Activated CD4-positive, alpha-beta T cell treated with anti-CD3 and anti-CD28 coated beads, Interleukin-2, amount 10 ng/mL, durations not matched to agents 24 days and 14 days (primary cell): ENCODE data around the gene PSMC3IP. TPM values are rescaled to one million over a fixed set of nuclear protein-coding genes. Genes with fewer than 3 reads are reported as not detected.

Source experiments
- DNase-seq: peaks from one replicate; pipeline ENCODE4 v3.0.0; 2022
- H3K27ac Mint-ChIP-seq: one replicate; pipeline ENCODE4 v1.8.0; 2022; ENCODE audit warnings: mild to moderate bottlenecking, mixed read lengths
- H3K27me3 Mint-ChIP-seq: one replicate; pipeline ENCODE4 v1.8.0; 2022; ENCODE audit warnings: mixed read lengths
- H3K36me3 Mint-ChIP-seq: one replicate; pipeline ENCODE4 v1.8.0; 2022; ENCODE audit warnings: low read depth, mild to moderate bottlenecking, mixed read lengths
- H3K4me1 Mint-ChIP-seq: one replicate; pipeline ENCODE4 v1.8.0; 2021; ENCODE audit warnings: mixed read lengths
- H3K4me3 Mint-ChIP-seq: one replicate; pipeline ENCODE4 v1.8.0; 2022; ENCODE audit warnings: mild to moderate bottlenecking, moderate library complexity, mixed read lengths
- H3K9me3 Mint-ChIP-seq: one replicate; pipeline ENCODE4 v1.8.0; 2021; ENCODE audit warnings: mixed read lengths
- intact Hi-C: fragments of 100-400 bp; cut with micrococcal nuclease; formaldehyde crosslinking; loops from one replicate; pipeline ENCODE4 v1.15.1; 2023
- total RNA-seq: library from RNA; stranded (reverse); gene quantifications from 2 replicates; pipeline ENCODE4 v1.2.3, GENCODE V29; 2022

Gene PSMC3IP
- total RNA-seq, 1 donor from 2014 or later: 29.1 TPM

DNA sequence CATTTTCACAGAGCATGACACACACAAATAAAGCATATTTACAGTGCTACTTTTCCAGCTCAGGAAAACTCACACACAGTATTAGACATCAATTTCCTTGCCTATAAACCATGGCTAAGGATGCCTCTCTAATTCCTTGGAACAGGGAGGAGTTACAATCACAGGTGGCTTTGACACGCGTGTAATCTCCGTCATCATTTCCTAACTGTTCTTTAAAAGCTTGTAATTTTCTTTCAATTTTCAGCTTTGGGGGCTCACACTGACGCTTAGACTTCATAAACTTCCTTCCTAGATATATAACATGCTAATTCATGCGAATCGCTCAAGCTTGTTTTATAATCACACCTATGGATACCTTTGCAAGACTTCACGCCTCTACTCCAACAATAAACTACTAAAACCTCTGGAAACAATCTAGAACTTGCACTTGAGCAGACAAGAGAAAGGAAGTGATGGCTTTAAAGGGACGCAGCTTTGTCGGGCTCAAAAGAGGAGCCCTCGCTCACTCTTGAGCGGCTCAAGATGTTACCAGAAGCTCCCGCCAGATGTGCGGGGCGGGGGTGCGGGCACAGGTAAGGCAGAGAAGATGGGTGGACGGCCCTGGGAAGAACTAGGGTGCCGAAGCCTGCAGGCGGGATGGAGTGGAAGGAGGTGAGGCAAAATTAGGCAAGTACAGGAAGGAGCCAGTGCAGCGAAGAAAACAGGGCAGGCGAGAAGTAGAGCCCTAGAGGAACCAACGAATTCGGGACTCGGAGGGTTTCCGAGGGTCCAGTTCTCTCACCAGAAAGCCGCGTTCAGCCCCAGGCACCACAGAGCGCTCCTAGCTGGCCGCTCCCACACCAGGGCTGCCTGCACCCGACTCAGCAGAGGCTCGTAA is 31.0 kb upstream of the PSMC3IP start:
- Mint-ChIP-seq H3K27ac (peak overlapping the region; percentile 94), H3K36me3 (peaks cover 29% of the 10 kb centered on the region), H3K4me1 (peaks cover 30% of the 10 kb centered on the region), H3K4me3 (peak overlapping the region; percentile 99), H3K27me3 (no peaks in the 10 kb centered on the region), H3K9me3 (no peaks in the 10 kb centered on the region)
- DNase-seq: peak; percentile 76
- intact Hi-C loops: loop anchor here (1.0 to 10.0 kb wide), 5 partner anchors 31 to 216 kb away; partner anchors contain the start of genes BECN1, COASY, PSMC3IP and RAMP2

DNA sequence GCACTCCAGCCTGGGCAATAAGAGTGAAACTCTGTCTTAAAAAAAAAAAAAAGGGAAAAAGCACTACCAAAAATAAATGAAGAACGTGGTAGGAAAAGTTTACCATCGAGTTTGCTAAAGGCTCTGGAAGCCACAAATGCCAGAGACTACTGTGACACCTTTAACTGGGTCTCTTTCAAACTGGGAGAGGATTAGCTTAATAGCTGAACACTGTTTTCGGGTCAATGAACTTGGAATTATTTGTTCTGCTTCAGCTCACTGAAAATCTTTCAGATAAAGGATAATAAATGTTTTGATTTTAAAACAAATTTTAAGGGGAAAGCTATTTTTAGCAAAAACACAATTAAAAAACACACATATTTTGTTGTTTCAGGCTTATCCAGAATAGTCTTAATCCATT is 30.2 kb upstream of the PSMC3IP start:
- DNase-seq: no peak
- intact Hi-C loops: loop anchor here (2.0 to 10.0 kb wide), 2 partner anchors 45 to 157 kb away; partner anchors contain the start of genes COASY and RAMP2
- no peaks in the 10 kb centered on the region for H3K27me3 Mint-ChIP-seq
- H3K4me3 Mint-ChIP-seq: peak overlapping the region; percentile 99
- peaks cover 30% of the 10 kb centered on the region for H3K4me1 Mint-ChIP-seq
- no peak overlapping the region for H3K27ac Mint-ChIP-seq
- H3K36me3 Mint-ChIP-seq: peaks cover 27% of the 10 kb centered on the region
- no peaks in the 10 kb centered on the region for H3K9me3 Mint-ChIP-seq

DNA sequence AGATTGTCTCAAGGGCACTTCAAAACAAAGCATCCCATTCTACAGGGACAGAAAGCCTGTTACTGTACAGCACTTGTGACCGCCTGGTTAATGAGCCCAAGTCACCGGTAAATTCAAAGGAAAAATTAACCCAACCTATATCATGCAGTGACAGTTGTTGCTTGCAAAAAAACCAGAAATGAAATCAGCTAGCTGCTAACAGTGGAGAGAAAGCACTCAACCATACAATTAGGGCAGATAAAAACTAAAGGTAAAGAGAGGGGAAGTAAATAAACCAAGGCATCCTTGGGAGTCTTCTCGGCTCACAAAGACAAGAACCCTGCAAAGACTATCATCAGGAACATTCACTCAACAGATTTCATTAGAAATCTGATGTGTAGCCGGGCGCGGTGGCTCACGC is 25.8 kb upstream of the PSMC3IP start:
- H3K36me3 Mint-ChIP-seq: peaks cover 19% of the 10 kb centered on the region
- no peak overlapping the region for H3K4me3 Mint-ChIP-seq
- no peaks in the 10 kb centered on the region for H3K9me3 Mint-ChIP-seq
- H3K4me1 Mint-ChIP-seq: peaks cover 24% of the 10 kb centered on the region
- no peak overlapping the region for H3K27ac Mint-ChIP-seq
- intact Hi-C loops: loop anchor here (10.0 kb wide), 1 partner anchor 161 kb away; the partner anchor contains the start of gene RAMP2
- no peak for DNase-seq
- no peaks in the 10 kb centered on the region for H3K27me3 Mint-ChIP-seq

DNA sequence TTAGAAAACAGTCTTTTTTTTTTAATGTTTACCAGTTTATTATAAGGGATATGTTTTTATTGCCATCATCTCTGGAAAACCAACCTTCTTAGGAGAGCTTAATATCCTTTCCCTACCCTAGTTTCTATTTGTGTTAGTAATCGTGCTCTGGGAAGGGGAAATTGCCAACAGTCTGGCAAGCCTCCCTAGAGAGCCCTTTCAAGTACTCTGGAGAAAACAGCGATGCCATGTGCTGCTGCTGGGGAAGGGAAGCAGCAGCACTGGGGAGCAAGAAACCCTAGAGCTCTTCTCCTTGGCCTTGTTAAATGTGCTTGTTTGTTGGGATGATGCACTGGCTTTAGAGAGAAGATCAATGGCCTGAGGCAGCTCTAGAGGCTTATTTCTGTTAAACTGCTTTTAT is 21.4 kb upstream of the PSMC3IP start:
- Mint-ChIP-seq H3K27ac (no peak overlapping the region), H3K4me1 (peaks cover 3% of the 10 kb centered on the region), H3K4me3 (no peak overlapping the region), H3K36me3 (peaks cover 15% of the 10 kb centered on the region), H3K9me3 (no peaks in the 10 kb centered on the region), H3K27me3 (no peaks in the 10 kb centered on the region)
- no peak for DNase-seq
- intact Hi-C loops: no loop called here

DNA sequence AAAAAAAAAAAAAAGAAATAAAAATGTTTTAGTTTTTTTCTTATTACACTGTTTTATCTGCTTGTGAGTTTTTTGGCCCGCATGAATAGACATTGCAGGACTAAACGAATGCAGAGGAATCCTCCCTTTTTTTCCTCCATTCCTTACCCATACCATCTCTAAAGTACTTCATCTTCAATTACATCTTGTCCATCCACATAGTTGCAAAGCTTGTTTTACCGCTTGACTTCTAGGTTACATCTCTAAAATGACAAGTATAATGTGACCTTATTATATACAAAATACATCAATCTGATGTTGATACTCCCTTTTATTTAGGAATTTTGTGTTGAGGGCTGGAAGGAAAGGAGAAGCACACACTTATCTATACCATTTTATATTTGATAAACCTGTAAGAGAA is 18.9 kb upstream of the PSMC3IP start:
- no peak overlapping the region for H3K4me3 Mint-ChIP-seq
- no peak for DNase-seq
- peaks cover 7% of the 10 kb centered on the region for H3K4me1 Mint-ChIP-seq
- no peak overlapping the region for H3K27ac Mint-ChIP-seq
- intact Hi-C loops: no loop called here
- H3K9me3 Mint-ChIP-seq: no peaks in the 10 kb centered on the region
- H3K27me3 Mint-ChIP-seq: no peaks in the 10 kb centered on the region
- H3K36me3 Mint-ChIP-seq: peaks cover 19% of the 10 kb centered on the region

DNA sequence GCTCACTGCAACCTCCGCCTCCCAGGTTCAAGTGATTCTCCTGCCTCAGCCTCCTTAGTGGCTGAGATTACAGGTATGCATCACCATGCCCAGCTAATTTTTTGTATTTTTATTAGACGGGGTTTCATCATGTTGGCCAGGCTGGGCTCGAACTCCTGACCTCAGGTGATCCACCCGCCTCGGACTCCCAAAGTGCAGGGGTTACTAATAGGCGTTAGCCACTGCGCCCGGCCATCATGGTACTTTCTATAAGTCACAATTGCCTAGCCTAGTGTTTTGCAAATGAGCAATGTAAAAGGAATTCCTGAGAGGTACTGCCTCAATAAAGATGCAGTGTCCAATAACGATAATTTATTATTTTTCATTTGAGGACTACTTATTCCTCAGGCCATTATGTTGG is 13.9 kb upstream of the PSMC3IP start:
- intact Hi-C loops: no loop called here
- peaks cover 6% of the 10 kb centered on the region for H3K4me1 Mint-ChIP-seq
- H3K27me3 Mint-ChIP-seq: no peaks in the 10 kb centered on the region
- no peaks in the 10 kb centered on the region for H3K9me3 Mint-ChIP-seq
- DNase-seq: no peak
- no peak overlapping the region for H3K27ac Mint-ChIP-seq
- H3K4me3 Mint-ChIP-seq: no peak overlapping the region
- peaks cover 41% of the 10 kb centered on the region for H3K36me3 Mint-ChIP-seq

DNA sequence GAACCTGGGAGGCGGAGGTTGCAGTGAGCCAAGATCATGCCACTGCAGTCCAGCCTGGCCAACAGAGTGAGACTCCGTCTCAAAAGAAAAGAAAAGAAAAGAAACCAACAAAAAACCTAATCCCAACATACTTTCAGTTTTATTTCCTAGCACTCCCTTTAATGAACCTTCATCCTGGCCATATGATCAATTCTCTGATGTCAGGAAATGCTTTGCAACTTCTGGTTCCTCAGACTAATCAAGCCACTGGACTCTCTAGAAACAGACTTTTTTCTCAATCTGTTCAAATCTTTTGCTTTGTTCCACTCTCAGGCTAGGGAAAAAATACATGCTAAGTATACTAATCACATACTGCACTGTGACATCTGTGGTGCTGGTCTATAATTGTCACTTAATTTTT is 13.4 kb upstream of the PSMC3IP start:
- peaks cover 44% of the 10 kb centered on the region for H3K36me3 Mint-ChIP-seq
- peaks cover 6% of the 10 kb centered on the region for H3K4me1 Mint-ChIP-seq
- H3K27me3 Mint-ChIP-seq: no peaks in the 10 kb centered on the region
- DNase-seq: no peak
- intact Hi-C loops: no loop called here
- H3K27ac Mint-ChIP-seq: no peak overlapping the region
- no peaks in the 10 kb centered on the region for H3K9me3 Mint-ChIP-seq
- H3K4me3 Mint-ChIP-seq: no peak overlapping the region

DNA sequence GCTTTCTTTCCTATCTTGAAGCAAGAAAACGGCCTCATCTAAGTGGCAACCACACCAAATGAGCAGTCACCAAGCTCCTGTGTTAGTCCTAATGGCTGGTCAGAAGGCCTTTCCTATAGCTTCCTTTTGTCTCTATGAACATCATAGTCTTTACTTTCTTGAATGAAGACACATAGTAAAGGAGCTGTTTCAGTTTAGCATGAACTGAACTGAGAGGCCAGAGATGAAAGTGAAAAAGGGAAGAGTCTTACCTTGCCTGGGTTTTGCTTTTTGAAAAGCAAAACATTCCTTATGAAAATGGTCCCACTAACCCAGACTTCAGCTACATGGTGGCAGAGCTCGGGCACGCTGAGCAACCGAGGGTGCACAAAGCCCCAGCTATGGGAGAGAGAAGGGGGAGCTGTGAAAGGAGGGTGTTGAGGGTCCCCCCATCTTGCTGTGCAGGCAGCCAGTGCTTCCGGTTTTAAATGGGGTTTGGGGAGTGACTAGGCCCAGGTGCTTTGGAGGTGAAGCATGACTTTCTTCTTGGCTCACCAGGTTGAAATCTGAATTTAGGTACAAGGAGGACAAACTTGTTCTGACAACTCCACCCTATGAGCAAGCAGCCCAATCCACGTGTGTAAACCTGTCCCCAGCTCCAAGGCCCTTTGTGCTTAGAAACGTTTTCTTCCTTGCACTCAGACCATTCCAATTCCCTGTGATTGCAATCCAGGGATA is 9.1 kb upstream of the PSMC3IP start:
- H3K4me1 Mint-ChIP-seq: peaks cover 3% of the 10 kb centered on the region
- H3K27me3 Mint-ChIP-seq: no peaks in the 10 kb centered on the region
- H3K27ac Mint-ChIP-seq: peak overlapping the region; percentile 53
- DNase-seq: no peak
- peaks cover 68% of the 10 kb centered on the region for H3K36me3 Mint-ChIP-seq
- H3K9me3 Mint-ChIP-seq: no peaks in the 10 kb centered on the region
- no peak overlapping the region for H3K4me3 Mint-ChIP-seq
- intact Hi-C loops: no loop called here

DNA sequence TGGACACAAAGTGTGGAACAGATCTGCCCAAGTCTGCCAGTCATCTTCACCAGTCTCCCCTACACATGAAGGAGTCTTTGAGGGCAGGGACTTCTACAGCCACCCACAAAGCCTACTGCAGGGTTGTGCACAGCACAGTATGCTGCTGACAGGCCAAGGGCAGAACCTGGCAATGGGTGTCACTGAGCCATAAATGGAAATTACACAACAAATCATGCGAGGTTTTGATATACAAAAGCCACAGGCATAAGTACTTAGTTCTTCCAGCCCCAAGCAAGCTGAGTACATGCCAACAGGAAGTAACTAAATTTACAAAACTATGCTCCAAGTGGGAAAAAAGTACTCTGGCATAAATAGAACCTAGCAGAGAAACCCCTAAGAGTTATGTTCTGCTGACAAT is 7.8 kb upstream of the PSMC3IP start:
- Mint-ChIP-seq H3K36me3 (peaks cover 67% of the 10 kb centered on the region), H3K9me3 (no peaks in the 10 kb centered on the region), H3K27ac (no peak overlapping the region), H3K27me3 (no peaks in the 10 kb centered on the region), H3K4me3 (no peak overlapping the region), H3K4me1 (no peaks in the 10 kb centered on the region)
- intact Hi-C loops: no loop called here
- no peak for DNase-seq

DNA sequence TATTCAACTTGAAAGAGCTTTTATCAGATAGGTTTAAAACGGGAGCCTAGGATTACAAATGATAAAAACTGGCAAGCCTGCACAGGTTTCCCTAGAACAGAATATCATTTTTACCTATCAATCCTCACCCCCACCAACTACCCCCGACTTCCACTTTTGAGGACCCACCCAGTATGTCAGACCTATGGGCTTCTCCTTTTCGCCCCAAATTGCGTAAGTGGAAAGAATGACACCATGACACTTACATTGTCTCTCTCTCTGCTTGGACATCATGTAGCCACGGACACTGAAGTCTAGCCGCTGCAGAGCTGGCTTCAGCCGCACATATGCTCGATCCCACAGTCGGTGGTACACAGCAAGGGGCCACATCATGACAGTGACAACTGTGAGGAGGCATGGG is 7.4 kb upstream of the PSMC3IP start:
- H3K27ac Mint-ChIP-seq: no peak overlapping the region
- H3K9me3 Mint-ChIP-seq: no peaks in the 10 kb centered on the region
- no peaks in the 10 kb centered on the region for H3K4me1 Mint-ChIP-seq
- no peaks in the 10 kb centered on the region for H3K27me3 Mint-ChIP-seq
- intact Hi-C loops: no loop called here
- no peak overlapping the region for H3K4me3 Mint-ChIP-seq
- DNase-seq: no peak
- H3K36me3 Mint-ChIP-seq: peaks cover 64% of the 10 kb centered on the region

DNA sequence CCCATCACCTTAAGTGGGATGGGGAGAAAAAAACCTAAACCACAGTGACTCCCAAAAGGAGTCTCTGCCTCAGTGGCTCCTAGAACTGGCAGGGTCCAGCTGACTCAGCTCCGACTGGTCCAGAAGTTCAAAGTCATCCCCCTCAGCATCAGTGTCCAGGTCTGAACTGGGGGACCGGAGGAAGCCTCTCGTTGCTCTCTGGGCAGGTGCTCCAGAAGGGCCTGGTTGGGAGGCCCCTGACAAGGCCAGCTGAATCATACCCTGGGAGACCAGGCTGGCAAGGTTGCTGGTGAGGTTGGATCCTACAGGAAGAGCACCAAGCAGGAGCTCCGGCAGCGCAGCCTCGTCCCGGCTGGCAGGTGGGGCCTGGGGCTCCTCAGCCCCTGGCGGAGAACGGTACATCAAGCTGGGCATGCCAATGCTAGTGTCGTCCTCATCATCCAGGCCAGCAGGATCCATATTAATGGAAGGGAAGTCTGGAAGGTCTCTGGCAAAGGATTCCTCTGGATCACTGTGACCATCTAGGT is 4.3 kb upstream of the PSMC3IP start:
- Mint-ChIP-seq H3K27ac (no peak overlapping the region), H3K9me3 (no peaks in the 10 kb centered on the region), H3K36me3 (peaks cover 56% of the 10 kb centered on the region), H3K27me3 (no peaks in the 10 kb centered on the region), H3K4me1 (peaks cover 12% of the 10 kb centered on the region), H3K4me3 (no peak overlapping the region)
- intact Hi-C loops: no loop called here
- no peak for DNase-seq

DNA sequence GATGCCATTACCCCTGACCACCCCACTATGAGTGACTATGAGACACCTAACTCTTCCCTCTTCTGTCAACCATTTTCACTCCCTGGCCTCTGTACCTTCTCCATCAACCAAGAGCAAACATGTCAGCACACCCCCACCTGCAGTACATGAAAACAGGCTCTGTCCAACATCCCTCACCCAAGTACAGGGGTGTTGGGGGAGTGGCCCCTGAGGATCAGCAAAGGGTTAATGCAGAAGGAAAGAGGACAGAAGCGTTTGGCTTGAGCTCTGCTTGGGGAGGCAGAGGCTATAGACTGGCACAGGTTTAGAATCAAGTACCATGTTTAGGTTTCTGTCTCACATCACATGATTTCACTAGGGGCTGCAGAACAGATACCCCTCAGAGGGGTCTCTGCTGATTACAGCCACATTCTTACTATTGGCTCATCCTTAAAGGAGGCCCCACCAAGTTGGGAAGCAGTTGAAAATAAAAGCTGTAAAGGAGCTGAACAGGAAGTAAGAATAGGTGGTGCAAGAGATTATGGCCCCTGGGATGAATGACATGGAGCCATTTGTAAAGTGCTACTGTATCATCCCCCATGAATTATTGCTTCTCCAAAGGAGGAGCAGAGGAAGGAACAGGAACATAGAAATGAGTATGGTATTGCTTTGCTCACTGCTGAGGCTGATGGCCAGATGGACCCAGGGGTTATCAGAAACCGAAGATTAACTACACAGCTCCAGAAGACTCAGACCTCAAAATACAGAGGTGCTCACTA is 2.4 kb upstream of the PSMC3IP start:
- H3K36me3 Mint-ChIP-seq: peaks cover 55% of the 10 kb centered on the region
- no peaks in the 10 kb centered on the region for H3K9me3 Mint-ChIP-seq
- peak overlapping the region; percentile 1 for H3K27ac Mint-ChIP-seq
- H3K4me3 Mint-ChIP-seq: no peak overlapping the region
- DNase-seq: no peak
- H3K27me3 Mint-ChIP-seq: no peaks in the 10 kb centered on the region
- peaks cover 24% of the 10 kb centered on the region for H3K4me1 Mint-ChIP-seq
- intact Hi-C loops: loop anchor here (2.0 to 5.0 kb wide), 3 partner anchors 77 to 242 kb away; partner anchors contain the start of genes BECN1 and TUBG2

DNA sequence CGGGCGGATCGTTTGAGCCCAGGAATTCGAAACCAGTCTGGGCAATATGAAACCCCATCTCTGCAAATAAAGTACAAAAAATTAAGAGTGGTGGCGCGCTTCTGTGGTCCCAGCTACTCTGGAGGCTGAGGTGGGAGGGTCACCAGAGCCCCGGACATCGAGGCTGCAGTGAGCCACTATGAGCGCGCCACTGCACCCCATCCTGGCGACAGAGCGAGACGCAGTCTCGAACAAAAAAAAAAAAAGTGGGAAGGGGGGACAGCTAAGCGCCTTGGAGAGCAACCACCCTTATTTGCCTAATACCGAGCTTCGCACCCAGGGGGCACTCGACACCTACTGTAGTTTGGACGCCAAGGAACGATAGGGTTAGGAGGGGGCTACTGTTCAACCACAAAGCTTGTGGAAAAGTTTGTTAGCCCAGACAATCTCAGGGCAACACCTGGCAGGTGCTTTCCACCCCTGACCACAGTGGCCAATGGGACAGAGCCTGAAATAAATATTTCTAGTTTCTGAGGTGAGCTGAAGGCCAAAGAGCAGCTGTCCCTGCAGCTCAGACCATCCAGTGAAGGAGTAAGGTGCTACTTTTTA is 847 bp upstream of the PSMC3IP start:
- peak; percentile 92 for DNase-seq
- Mint-ChIP-seq H3K4me3 (peak overlapping the region; percentile 88), H3K4me1 (peaks cover 26% of the 10 kb centered on the region), H3K36me3 (peaks cover 53% of the 10 kb centered on the region), H3K27ac (peak overlapping the region; percentile 96), H3K27me3 (no peaks in the 10 kb centered on the region), H3K9me3 (no peaks in the 10 kb centered on the region)
- intact Hi-C loops: loop anchor here (1.0 to 5.0 kb wide), 4 partner anchors 79 to 244 kb away; partner anchors contain the start of genes BECN1 and TUBG2
